Tibial artery (tissue), 4 donors: Measurements from ENCODE around the gene C19orf73.

Source experiments
- DNase-seq, 2 donors: peaks; one replicate each; pipeline ENCODE4 v3.0.0-alpha.2; 2019
- H3K27ac ChIP-seq, 2 donors: fragments of 200-600 bp; sonication (generic) in 1 of 2; 1 replicate in 1 of 2; 2 replicates in 1 of 2; pipeline ENCODE4 v1.5.1; 2018 to 2019; ENCODE audit warnings: mild to moderate bottlenecking in 1 of 2
- H3K27me3 ChIP-seq, 2 donors: fragments of 200-600 bp; sonication (generic) in 1 of 2; one replicate each; pipeline versions ENCODE4 v1.5.1 to v1.6.0; 2016 to 2019
- H3K36me3 ChIP-seq, 3 donors: fragments of 200-600 bp; sonication (generic) in 2 of 3; one replicate each; pipeline ENCODE4 v1.5.1; 2016 to 2019; ENCODE audit warnings: mild to moderate bottlenecking in 2 of 3
- H3K4me1 ChIP-seq, 4 donors: fragments of 200-600 bp; sonication (generic) in 2 of 4; 1 replicate in 3 of 4; 2 replicates in 1 of 4; pipeline ENCODE4 v1.5.1; 2016 to 2019
- H3K4me3 ChIP-seq, 2 donors: fragments of 200-600 bp; sonication (generic) in 1 of 2; 1 replicate in 1 of 2; 2 replicates in 1 of 2; pipeline ENCODE4 v1.5.1; 2018 to 2019; ENCODE audit warnings: mild to moderate bottlenecking in 2 of 2
- H3K9me3 ChIP-seq, 3 donors: fragments of 200-600 bp; sonication (generic) in 1 of 3; one replicate each; pipeline ENCODE4 v1.5.1; 2016 to 2019
- intact Hi-C: fragments of 100-400 bp; cut with DNase I; formaldehyde crosslinking; loops from one replicate; pipeline ENCODE4 v1.15.0; 2023; ENCODE audit warnings: low total_unique reads
- TF ChIP-seq, protein P1 (sequence below), 2 experiments: fragments of 200-600 bp in 1 of 2; fragments of 450-650 bp in 1 of 2; IDR thresholded peaks; one replicate each; pipeline ENCODE4 v1.5.1; 2017 to 2019; ENCODE audit warnings: antibody characterized with exemption in 2 of 2, mild to moderate bottlenecking in 1 of 2, moderate library complexity in 1 of 2

Gene C19orf73

DNA sequence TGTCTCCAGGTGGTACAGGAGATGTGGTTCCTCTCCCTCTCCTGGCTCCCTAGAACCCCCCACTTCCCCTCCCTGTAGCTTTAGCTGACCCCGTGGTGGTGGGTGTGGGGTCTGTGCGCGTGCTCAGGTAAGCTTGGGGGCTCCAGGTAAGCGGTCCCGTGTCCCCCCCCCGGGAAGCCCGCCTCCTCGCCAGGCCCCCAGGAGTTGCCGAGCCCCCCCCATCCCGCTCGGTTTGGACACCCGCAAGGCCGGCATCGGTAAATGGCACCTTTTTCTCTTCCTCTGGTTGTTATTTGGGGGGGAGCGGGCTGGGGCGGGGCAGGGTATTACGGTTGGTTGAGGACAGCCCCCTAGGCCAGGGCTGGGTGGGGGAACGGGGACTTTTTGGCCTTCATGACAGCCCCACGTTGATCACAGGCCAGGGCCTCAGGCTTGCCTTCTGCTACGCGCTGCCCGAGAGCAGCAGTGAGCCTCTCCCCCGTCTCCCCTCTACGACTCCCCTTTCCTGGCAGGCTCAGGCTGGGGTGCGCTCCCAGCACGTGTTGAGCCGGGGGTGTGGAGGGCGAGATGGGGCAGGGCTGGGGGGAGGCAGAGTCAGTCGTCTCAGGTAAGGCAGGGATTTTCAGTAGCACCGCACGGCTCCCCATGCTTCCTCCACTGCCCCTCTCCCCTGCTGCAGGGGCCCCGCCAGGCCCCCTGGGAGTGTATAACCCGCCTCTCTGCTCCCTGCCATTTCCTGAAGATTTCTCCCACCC lies 15.4 kb downstream of the C19orf73 start:
- intact Hi-C loops, result no loop called here
- H3K27ac ChIP-seq, result no peak overlapping the region
- no peak for DNase-seq
- TF ChIP-seq, protein P1, sequence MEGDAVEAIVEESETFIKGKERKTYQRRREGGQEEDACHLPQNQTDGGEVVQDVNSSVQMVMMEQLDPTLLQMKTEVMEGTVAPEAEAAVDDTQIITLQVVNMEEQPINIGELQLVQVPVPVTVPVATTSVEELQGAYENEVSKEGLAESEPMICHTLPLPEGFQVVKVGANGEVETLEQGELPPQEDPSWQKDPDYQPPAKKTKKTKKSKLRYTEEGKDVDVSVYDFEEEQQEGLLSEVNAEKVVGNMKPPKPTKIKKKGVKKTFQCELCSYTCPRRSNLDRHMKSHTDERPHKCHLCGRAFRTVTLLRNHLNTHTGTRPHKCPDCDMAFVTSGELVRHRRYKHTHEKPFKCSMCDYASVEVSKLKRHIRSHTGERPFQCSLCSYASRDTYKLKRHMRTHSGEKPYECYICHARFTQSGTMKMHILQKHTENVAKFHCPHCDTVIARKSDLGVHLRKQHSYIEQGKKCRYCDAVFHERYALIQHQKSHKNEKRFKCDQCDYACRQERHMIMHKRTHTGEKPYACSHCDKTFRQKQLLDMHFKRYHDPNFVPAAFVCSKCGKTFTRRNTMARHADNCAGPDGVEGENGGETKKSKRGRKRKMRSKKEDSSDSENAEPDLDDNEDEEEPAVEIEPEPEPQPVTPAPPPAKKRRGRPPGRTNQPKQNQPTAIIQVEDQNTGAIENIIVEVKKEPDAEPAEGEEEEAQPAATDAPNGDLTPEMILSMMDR (IDR thresholded peaks at IDR 0.05), result no peak
- no peaks in the 10 kb centered on the region for H3K4me1 ChIP-seq
- H3K27me3 ChIP-seq, result no peaks in the 10 kb centered on the region
- peaks cover 84 to 100% (median 94%) of the 10 kb centered on the region in 3 donors for H3K36me3 ChIP-seq
- no peaks in the 10 kb centered on the region for H3K9me3 ChIP-seq
- no peak overlapping the region for H3K4me3 ChIP-seq

DNA sequence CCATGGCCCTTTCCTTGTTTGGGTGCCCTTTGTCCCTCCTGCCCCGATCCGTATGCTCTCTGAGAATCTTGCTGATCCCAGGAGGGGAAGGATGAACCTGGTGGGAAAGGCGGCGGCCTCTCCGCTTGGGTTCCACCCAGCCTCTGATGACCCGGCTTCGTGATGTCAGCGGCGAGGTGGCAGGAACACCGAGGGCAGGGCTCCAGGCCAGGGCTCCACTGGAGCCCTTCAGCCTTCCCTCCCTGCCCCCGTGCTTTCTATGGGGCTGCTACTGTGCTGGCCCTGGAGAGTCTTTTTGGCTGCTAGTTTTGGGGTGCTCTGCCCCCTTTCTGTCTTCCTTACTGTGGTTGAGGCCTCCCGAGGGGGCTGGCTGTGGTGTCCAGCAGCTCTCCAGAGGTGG lies 16.6 kb downstream of the C19orf73 start:
- no peak for DNase-seq
- peaks cover 0 to 4% (median 0%) of the 10 kb centered on the region in 4 donors for H3K4me1 ChIP-seq
- no peak overlapping the region for H3K27ac ChIP-seq
- peaks cover 77 to 97% (median 86%) of the 10 kb centered on the region in 3 donors for H3K36me3 ChIP-seq
- intact Hi-C loops, result no loop called here
- no peaks in the 10 kb centered on the region for H3K9me3 ChIP-seq
- H3K27me3 ChIP-seq, result no peaks in the 10 kb centered on the region
- no peak overlapping the region for H3K4me3 ChIP-seq
- TF ChIP-seq, protein P1 (IDR thresholded peaks at IDR 0.05), result no peak

DNA sequence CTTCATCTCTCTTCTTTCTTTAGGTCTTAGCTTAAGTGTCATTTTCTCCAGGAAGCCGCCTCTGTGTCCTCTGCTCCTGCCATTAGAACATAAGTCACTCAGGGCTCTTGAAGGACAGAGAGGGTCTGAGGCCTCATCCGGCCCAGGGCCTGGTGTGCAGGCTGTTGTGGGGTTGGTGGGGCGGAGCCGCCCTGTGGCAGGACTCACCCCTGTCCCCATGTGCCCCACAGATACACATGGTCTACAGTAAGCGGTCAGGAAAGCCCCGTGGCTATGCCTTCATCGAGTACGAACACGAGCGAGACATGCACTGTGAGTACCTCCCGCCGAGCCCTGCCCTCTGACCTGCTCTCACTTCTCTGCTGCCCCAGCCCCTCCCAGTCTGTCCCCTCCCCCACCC lies 17.8 kb downstream of the C19orf73 start:
- intact Hi-C loops, result no loop called here
- no peak for DNase-seq
- Histone ChIP-seq H3K27ac (no peak overlapping the region), H3K4me1 (peaks cover 0 to 7% (median 0%) of the 10 kb centered on the region in 4 donors), H3K4me3 (no peak overlapping the region), H3K9me3 (no peaks in the 10 kb centered on the region), H3K36me3 (peaks cover 74 to 96% (median 90%) of the 10 kb centered on the region in 3 donors), H3K27me3 (no peaks in the 10 kb centered on the region)
- TF ChIP-seq, protein P1 (IDR thresholded peaks at IDR 0.05), result no peak

DNA sequence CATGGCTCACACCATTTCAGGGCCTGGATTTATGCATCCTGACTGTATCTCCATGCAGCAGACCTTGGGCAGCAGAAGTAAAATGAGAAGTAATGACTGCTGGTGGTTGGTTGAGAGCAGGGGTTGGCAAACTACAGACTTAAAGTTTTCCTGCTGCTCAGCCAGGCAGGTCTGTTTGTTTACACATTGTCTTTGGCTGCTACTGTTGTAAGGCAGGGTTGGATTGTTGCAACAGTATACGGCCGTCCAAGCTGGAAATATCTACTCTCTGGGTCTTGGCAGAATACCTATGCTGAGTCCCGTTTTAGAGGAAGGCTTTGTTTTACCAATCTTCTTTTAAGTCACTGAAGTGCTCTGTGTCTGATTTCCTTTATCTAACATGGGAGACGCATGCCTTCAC lies 20.1 kb downstream of the C19orf73 start:
- Histone ChIP-seq H3K9me3 (no peaks in the 10 kb centered on the region), H3K27me3 (no peaks in the 10 kb centered on the region), H3K36me3 (peaks cover 59 to 95% (median 84%) of the 10 kb centered on the region in 3 donors), H3K27ac (no peak overlapping the region), H3K4me1 (peaks cover 0 to 7% (median 0%) of the 10 kb centered on the region in 4 donors), H3K4me3 (no peak overlapping the region)
- DNase-seq, result no peak
- intact Hi-C loops, result loop anchor here (5.0 kb wide), 2 partner anchors 49 to 99 kb away; no protein-coding TSS in a partner anchor
- TF ChIP-seq, protein P1 (IDR thresholded peaks at IDR 0.05), result no peak

DNA sequence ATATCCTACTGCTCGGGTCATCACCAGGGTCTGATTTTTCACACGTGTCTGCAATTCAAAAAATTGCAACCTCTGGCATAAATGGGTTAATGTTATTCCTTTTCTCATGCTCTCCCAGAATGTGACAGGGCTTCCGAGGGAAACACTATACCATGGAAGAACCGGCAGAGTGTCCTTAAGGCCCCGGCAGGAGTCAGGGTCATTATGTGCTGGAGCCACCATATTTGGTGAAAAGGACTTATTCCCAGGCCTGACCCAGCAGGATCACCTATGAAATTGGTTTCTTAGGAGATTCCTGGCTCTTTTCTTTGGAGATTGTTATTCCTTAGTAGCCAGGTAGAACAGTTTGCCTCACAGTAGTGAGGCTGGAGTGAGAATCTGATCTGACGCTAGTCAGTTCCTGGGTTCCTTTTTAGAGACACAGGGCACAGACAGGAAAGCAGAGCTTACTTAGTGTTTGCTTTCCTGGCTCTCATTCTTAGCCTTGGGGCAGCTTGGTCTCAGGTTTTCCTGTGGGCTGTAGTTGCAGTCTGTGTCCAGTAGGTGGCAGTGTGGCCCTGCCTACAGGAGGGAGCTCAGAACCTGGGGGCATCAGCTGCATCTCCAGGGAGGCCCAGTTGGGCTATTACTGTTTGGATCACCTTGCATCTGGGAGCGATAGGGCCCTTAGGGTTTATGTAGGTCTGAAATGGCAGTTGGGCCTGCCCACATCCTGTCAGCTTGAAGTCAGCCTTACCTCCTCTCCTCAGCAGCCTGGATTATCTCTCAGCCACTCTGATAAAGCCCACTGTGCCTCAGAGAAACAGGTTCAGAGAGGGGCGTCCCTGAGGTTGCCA lies 21.3 kb downstream of the C19orf73 start:
- TF ChIP-seq, protein P1 (IDR thresholded peaks at IDR 0.05), result peak; percentile 97 to 99
- Histone ChIP-seq H3K4me1 (peaks cover 0 to 7% (median 0%) of the 10 kb centered on the region in 4 donors), H3K27ac (no peak overlapping the region)

More for the DNA sequence above, 21.3 kb downstream of the C19orf73 start:
- Histone ChIP-seq H3K27me3 (no peaks in the 10 kb centered on the region), H3K9me3 (no peaks in the 10 kb centered on the region), H3K36me3 (peaks cover 59 to 95% (median 79%) of the 10 kb centered on the region in 3 donors), H3K4me3 (no peak overlapping the region)
- intact Hi-C loops, result loop anchor here (5.0 kb wide), 2 partner anchors 50 to 100 kb away; no protein-coding TSS in a partner anchor
- peak; percentile 52 to 79 for DNase-seq
